ENCODE data around the gene CACNA1A. TPM values are rescaled to one million over a fixed set of nuclear protein-coding genes. Genes with fewer than 3 reads are reported as not detected.

Gene CACNA1A
- total RNA-seq: 1 to 10 TPM in 1 of 4 donors, under 1 TPM in 3; 0.65 to 1.0 (median 0.77) TPM
- 1.3 TPM for polyA plus RNA-seq
- long read RNA-seq, donor 1, partial matches to known transcripts: 0 of 1 reads
- long read RNA-seq, donor 1, other reads (novel, unspliced or antisense): 1 of 1 reads
- long read RNA-seq, donor 2: 0 reads
- long read RNA-seq, donor 3: 0 reads
- long read RNA-seq, donor 4, partial matches to known transcripts: 0 of 1 reads
- long read RNA-seq, donor 4, other reads (novel, unspliced or antisense): 1 of 1 reads

- Histone ChIP-seq H3K27ac (ENCODE audit: low read length) (no peak within 1 kb of the TSS), H3K9me3 (ENCODE audit: control insufficient read depth, low read length) (no peaks in the 10 kb centered on the region), H3K4me1 (ENCODE audit: control insufficient read depth, insufficient read depth, low read length) (no peaks in the 10 kb centered on the region), H3K4me3 (ENCODE audit: low read length) (peak within 1 kb of the TSS; percentile 50), H3K27me3 (ENCODE audit: control insufficient read depth, insufficient read depth) (peaks cover 2% of the 10 kb centered on the region)
- whole genome bisulfite sequencing: 1% methylated on average over 18 of the region's 21 CpGs
- intact Hi-C loops (cut with DNase I): no loop called here
- DNase-seq (no peak), ATAC-seq (no peak)
These were observed at the start of gene CACNA1A for GRCh38 chr19:13506471-13506820. CACNA1A (minus strand) TSS chr19:13506479; CDS start chr19:13506224, 255 bp downstream.

DNA sequence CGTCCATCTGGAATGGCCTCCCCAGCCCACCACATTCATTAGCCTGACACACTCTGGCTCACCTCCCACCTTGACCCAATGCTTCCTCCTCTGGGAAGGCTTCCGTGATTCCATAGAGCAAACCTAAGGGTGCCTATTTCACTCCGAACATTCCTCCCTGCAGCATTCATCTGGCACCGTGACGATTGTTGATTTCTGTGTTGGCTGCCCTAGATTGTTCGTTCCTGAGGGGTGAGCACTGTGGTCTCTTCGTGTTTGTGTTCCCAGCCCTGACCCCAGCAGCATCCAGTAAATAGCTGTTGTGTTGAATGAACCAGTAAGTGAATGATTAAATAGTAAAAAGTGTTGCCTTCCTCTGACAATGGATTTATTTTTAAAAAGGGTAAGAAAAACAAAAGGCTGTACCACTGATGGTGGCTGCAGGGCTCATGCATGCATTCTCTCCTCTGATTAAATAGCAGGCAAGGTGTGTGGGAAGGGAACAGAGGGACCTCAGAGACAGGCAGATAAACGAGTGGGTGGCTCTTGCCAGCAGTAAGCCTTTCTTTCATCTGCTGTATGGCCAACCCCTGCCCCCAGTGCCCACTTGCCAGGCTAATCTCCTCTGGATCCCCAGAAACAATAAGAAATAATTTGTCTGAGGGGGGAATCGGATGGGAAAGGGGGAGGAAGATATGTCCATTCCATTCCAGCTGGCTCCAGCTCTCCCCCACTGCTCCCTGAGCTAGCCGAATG lies 48.4 kb upstream of the CACNA1A start:
- DNase-seq (no peak), ATAC-seq (no peak)
- Histone ChIP-seq H3K4me1 (ENCODE audit: control insufficient read depth, insufficient read depth, low read length) (no peaks in the 10 kb centered on the region), H3K27ac (ENCODE audit: low read length) (no peak overlapping the region), H3K4me3 (ENCODE audit: low read length) (no peak overlapping the region), H3K9me3 (ENCODE audit: control insufficient read depth, low read length) (no peaks in the 10 kb centered on the region), H3K27me3 (ENCODE audit: control insufficient read depth, insufficient read depth) (no peaks in the 10 kb centered on the region)
- 51% methylated on average over 10 of the region's 10 CpGs for WGBS
- intact Hi-C loops (cut with DNase I): no loop called here

- H3K27ac ChIP-seq (ENCODE audit: low read length): no peak overlapping the region
- intact Hi-C loops (cut with DNase I): no loop called here
- no peaks in the 10 kb centered on the region for H3K27me3 ChIP-seq (ENCODE audit: control insufficient read depth, insufficient read depth)
- no peak overlapping the region for H3K4me3 ChIP-seq (ENCODE audit: low read length)
- H3K9me3 ChIP-seq (ENCODE audit: control insufficient read depth, low read length): no peaks in the 10 kb centered on the region
- ATAC-seq (no peak), DNase-seq (no peak)
- H3K4me1 ChIP-seq (ENCODE audit: control insufficient read depth, insufficient read depth, low read length): no peaks in the 10 kb centered on the region
- 94% methylated on average over 2 of the region's 2 CpGs for WGBS
These were observed 47.7 kb upstream of the CACNA1A start for GRCh38 chr19:13553880-13554400.

- WGBS: 81% methylated on average over 3 of the region's 3 CpGs
- DNase-seq (no peak), ATAC-seq (no peak)
- peaks cover 3% of the 10 kb centered on the region for H3K9me3 ChIP-seq (ENCODE audit: control insufficient read depth, low read length)
- no peak overlapping the region for H3K27ac ChIP-seq (ENCODE audit: low read length)
- no peak overlapping the region for H3K4me3 ChIP-seq (ENCODE audit: low read length)
- intact Hi-C loops (cut with DNase I): no loop called here
- H3K27me3 ChIP-seq (ENCODE audit: control insufficient read depth, insufficient read depth): no peaks in the 10 kb centered on the region
- H3K4me1 ChIP-seq (ENCODE audit: control insufficient read depth, insufficient read depth, low read length): no peaks in the 10 kb centered on the region
These were observed 41.9 kb upstream of the CACNA1A start for GRCh38 chr19:13548131-13548530.

DNA sequence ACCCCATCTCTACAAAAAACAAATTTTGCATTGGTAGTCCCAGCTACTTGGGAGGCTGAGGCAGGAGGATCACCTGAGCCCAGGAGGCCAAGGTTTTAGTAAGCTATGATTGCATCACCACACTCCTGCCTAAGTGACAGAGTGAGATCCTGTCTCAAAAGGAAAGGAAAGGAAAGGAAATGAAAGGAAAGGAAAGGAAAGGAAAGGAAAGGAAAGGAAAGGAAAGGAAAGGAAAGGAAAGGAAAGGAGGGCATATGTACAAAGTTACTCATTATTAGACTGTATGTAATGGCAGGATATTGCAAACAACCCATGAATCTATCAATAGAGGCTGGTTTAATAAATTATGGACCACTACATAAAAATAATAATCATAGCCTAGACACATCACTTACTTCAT lies 40.8 kb upstream of the CACNA1A start:
- no peak for DNase-seq
- intact Hi-C loops (cut with DNase I): no loop called here
- ATAC-seq: no peak
- Histone ChIP-seq H3K4me1 (ENCODE audit: control insufficient read depth, insufficient read depth, low read length) (no peaks in the 10 kb centered on the region), H3K27me3 (ENCODE audit: control insufficient read depth, insufficient read depth) (no peaks in the 10 kb centered on the region), H3K9me3 (ENCODE audit: control insufficient read depth, low read length) (peaks cover 4% of the 10 kb centered on the region), H3K27ac (ENCODE audit: low read length) (no peak overlapping the region), H3K4me3 (ENCODE audit: low read length) (no peak overlapping the region)

DNA sequence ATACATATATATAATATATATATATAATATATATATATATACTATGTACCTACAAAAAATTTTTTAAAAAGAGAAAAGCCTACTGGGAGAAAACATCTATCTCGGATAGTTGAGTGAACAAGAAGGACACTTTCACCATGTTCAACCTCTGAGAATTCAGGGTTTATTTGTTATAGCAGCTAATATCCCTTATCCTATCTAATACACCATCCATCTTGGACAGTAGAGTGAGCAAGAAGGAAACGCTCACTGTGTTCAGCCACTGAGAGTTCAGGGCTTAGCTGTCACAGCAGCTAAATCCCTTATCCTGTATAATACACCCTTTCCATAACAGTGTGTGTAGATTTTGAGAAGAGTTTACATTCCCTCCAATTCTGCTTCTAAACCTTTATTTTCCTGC lies 38.1 kb upstream of the CACNA1A start:
- DNase-seq (no peak), ATAC-seq (no peak)
- intact Hi-C loops (cut with DNase I): no loop called here
- Histone ChIP-seq H3K27me3 (ENCODE audit: control insufficient read depth, insufficient read depth) (no peaks in the 10 kb centered on the region), H3K4me1 (ENCODE audit: control insufficient read depth, insufficient read depth, low read length) (no peaks in the 10 kb centered on the region), H3K4me3 (ENCODE audit: low read length) (no peak overlapping the region), H3K9me3 (ENCODE audit: control insufficient read depth, low read length) (peaks cover 6% of the 10 kb centered on the region), H3K27ac (ENCODE audit: low read length) (no peak overlapping the region)
- WGBS: 82% methylated on average over 2 of the region's 2 CpGs

DNA sequence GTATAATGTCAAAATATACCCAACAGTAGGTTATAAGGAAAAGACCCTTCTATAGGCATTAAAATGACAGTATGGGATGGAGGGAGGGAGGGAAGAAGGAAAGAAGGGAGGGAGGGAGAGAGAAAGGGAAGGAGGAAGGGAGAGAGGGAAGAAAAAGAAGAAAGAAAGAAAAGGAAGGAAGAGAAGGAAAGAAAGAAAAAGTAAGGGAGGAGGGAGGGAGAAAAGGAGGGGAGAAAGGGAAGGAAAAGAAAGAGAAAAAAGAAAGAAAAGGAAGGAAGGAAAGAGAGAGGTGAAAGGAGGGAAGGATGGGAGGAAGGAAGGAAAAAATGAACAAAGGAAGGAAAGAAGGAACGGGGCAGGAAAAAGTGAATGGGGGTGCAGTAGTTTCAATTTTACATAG lies 35.3 kb upstream of the CACNA1A start:
- Histone ChIP-seq H3K4me1 (ENCODE audit: control insufficient read depth, insufficient read depth, low read length) (no peaks in the 10 kb centered on the region), H3K4me3 (ENCODE audit: low read length) (no peak overlapping the region), H3K27ac (ENCODE audit: low read length) (no peak overlapping the region), H3K9me3 (ENCODE audit: control insufficient read depth, low read length) (peaks cover 6% of the 10 kb centered on the region), H3K27me3 (ENCODE audit: control insufficient read depth, insufficient read depth) (no peaks in the 10 kb centered on the region)
- no peak for DNase-seq
- intact Hi-C loops (cut with DNase I): no loop called here
- WGBS: 59% methylated on average over 1 of the region's 1 CpG
- ATAC-seq: no peak

DNA sequence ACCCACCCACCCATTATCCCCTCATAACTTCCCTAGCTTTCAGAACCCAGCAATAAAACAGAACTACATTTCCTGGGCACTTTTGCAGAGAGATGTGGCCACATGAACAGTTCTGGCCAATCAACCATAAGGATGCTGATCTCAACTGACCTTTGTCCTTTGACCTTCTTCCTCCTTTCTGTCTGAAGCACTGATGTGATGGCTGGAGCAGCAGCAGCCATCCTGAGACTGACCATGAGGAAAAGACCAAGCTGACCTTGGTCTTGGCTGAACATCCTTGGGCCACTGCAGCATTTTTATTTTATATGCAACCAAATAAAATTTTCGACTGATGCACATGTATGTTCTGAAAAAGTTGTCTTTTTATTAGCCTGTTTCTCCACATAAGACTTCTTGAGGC lies 33.1 kb upstream of the CACNA1A start:
- no peak overlapping the region for H3K4me3 ChIP-seq (ENCODE audit: low read length)
- peaks cover 4% of the 10 kb centered on the region for H3K9me3 ChIP-seq (ENCODE audit: control insufficient read depth, low read length)
- ATAC-seq: no peak

DNA sequence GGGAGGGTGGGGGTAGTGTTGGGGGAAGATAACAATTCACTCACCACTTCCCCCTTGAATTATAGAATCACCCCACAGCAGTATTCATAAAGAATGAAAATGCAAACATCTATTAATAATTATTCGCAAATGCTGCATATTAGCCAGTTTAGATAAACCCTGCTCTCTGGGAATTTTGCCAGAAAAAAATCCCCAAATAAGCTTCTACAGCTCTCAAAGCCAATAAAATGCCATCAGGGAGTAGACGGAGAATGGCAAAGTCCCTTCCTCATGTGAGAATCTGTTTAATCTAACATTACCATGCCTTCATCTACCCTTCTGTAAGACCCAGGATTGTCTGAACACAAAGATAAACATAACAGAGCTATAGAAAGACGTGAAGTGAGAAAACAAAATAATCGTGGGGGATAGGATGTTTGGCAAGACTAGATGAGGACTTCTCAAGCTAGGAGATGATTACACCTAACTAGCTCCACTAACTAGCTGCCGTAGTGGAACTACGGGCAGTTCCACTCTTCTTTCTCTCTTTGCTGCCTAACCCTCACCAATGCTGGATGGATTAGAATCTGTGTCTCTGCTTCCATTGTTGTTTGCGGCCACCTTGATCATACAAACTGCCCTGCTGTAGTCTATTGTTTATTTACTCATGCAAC lies 32.4 kb upstream of the CACNA1A start:
- no peak for DNase-seq
- intact Hi-C loops (cut with DNase I): no loop called here
- 61% methylated on average over 7 of the region's 7 CpGs for WGBS
- Histone ChIP-seq H3K27me3 (ENCODE audit: control insufficient read depth, insufficient read depth) (no peaks in the 10 kb centered on the region), H3K9me3 (ENCODE audit: control insufficient read depth, low read length) (peaks cover 4% of the 10 kb centered on the region), H3K4me1 (ENCODE audit: control insufficient read depth, insufficient read depth, low read length) (no peaks in the 10 kb centered on the region), H3K4me3 (ENCODE audit: low read length) (no peak overlapping the region), H3K27ac (ENCODE audit: low read length) (no peak overlapping the region)
- no peak for ATAC-seq

More for the DNA sequence above, 33.1 kb upstream of the CACNA1A start:
- no peaks in the 10 kb centered on the region for H3K4me1 ChIP-seq (ENCODE audit: control insufficient read depth, insufficient read depth, low read length)
- DNase-seq: no peak
- intact Hi-C loops (cut with DNase I): no loop called here
- WGBS: 63% methylated on average over 1 of the region's 1 CpG
- H3K27ac ChIP-seq (ENCODE audit: low read length): no peak overlapping the region
- no peaks in the 10 kb centered on the region for H3K27me3 ChIP-seq (ENCODE audit: control insufficient read depth, insufficient read depth)

DNA sequence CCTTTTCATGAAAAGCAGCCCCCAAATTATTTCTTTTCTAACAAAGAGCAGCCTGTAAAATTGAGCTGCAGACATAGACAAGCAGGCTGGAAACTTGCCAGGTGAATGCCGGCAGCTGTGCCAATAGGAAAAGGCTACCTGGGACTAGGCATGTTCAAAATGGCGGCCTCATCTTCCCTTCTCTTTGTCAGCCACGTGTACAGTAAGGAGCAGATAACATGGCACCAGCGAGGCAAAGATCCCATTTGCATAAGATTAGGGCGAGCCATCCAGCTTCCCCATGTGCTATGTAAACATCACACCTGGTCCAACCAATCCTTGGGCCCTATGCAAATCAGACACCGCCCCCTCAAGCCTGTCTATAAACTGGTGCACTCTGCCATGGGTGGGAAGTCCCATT lies 31.2 kb upstream of the CACNA1A start:
- Histone ChIP-seq H3K27me3 (ENCODE audit: control insufficient read depth, insufficient read depth) (no peaks in the 10 kb centered on the region), H3K4me3 (ENCODE audit: low read length) (no peak overlapping the region), H3K4me1 (ENCODE audit: control insufficient read depth, insufficient read depth, low read length) (no peaks in the 10 kb centered on the region), H3K9me3 (ENCODE audit: control insufficient read depth, low read length) (peaks cover 2% of the 10 kb centered on the region), H3K27ac (ENCODE audit: low read length) (no peak overlapping the region)
- 48% methylated on average over 6 of the region's 6 CpGs for WGBS
- DNase-seq (no peak), ATAC-seq (no peak)
- intact Hi-C loops (cut with DNase I): no loop called here

- H3K9me3 ChIP-seq (ENCODE audit: control insufficient read depth, low read length): no peaks in the 10 kb centered on the region
- no peak overlapping the region for H3K27ac ChIP-seq (ENCODE audit: low read length)
- no peak for ATAC-seq
- H3K4me1 ChIP-seq (ENCODE audit: control insufficient read depth, insufficient read depth, low read length): no peaks in the 10 kb centered on the region
- no peaks in the 10 kb centered on the region for H3K27me3 ChIP-seq (ENCODE audit: control insufficient read depth, insufficient read depth)
- no peak for DNase-seq
- 27% methylated on average over 6 of the region's 6 CpGs for WGBS
- intact Hi-C loops (cut with DNase I): no loop called here
- no peak overlapping the region for H3K4me3 ChIP-seq (ENCODE audit: low read length)
These were observed 24.4 kb upstream of the CACNA1A start for GRCh38 chr19:13530720-13531119.

All from right cardiac atrium (tissue), 5 donors.